Caco-2 (cell line): ENCODE data around the gene ATG10. TPM values are rescaled to one million over a fixed set of nuclear protein-coding genes. Genes with fewer than 3 reads are reported as not detected.

Source experiments
- BruUV-seq: library from RNA; stranded (reverse); fragments of 400-500 nt; replicated peaks from 2 replicates; lab custom pipeline; 2021; lab: Mats Ljungman, UMichigan
- CTCF ChIA-PET: fragments of 300-600 bp; sonication (Branson Sonifier 250); formaldehyde crosslinking; loops from one replicate; lab custom pipeline; 2022; ENCODE audit warnings: antibody characterized with exemption; lab: Charles Lee
- POLR2A ChIA-PET: fragments of 300-600 bp; sonication (Branson Sonifier 250); formaldehyde crosslinking; loops from one replicate; lab custom pipeline; 2022; ENCODE audit warnings: antibody characterized with exemption; lab: Charles Lee
- DNase-seq, 2 experiments: peaks; one replicate each; pipeline versions ENCODE4 v3.0.0 to v3.0.0-alpha.2; 2020 to 2022
- H3K27me3 ChIP-seq: replicated peaks from 2 replicates; pipeline ENCODE4 v1.6.0; 2011; ENCODE audit warnings: low read length; ENCODE audit not compliant: control insufficient read depth, insufficient read depth
- H3K36me3 ChIP-seq: 2 replicates; pipeline ENCODE4 v1.5.1; 2011; ENCODE audit warnings: low read length; ENCODE audit not compliant: control insufficient read depth, insufficient read depth
- H3K4me1 ChIP-seq: fragments of 250-450 bp; sonication (Bioruptor Pico); 2 replicates; pipeline ENCODE4 v1.5.1; 2020; ENCODE audit warnings: mild to moderate bottlenecking
- H3K4me3 ChIP-seq: 2 replicates; pipeline ENCODE4 v1.5.1; 2011; ENCODE audit warnings: low read depth, mild to moderate bottlenecking, control low read depth, low read length
- H3K9me3 ChIP-seq: fragments of 250-450 bp; sonication (Bioruptor Pico); 2 replicates; pipeline ENCODE4 v1.5.1; 2020; ENCODE audit warnings: mild to moderate bottlenecking, moderate library complexity
- H3K27ac Mint-ChIP-seq: one replicate; pipeline ENCODE4 v1.8.0; 2022; ENCODE audit warnings: mixed read lengths; ENCODE audit not compliant: unreplicated experiment
- H3K27me3 Mint-ChIP-seq: one replicate; pipeline ENCODE4 v1.8.0; 2022; ENCODE audit warnings: mixed read lengths; ENCODE audit not compliant: insufficient read depth, unreplicated experiment
- H3K36me3 Mint-ChIP-seq: one replicate; pipeline ENCODE4 v1.8.0; 2022; ENCODE audit warnings: mild to moderate bottlenecking, mixed read lengths; ENCODE audit not compliant: insufficient read depth, unreplicated experiment
- H3K4me1 Mint-ChIP-seq: one replicate; pipeline ENCODE4 v1.8.0; 2022; ENCODE audit warnings: low read depth, mixed read lengths; ENCODE audit not compliant: unreplicated experiment
- H3K4me3 Mint-ChIP-seq: one replicate; pipeline ENCODE4 v1.8.0; 2022; ENCODE audit warnings: mild to moderate bottlenecking, moderate library complexity, mixed read lengths; ENCODE audit not compliant: unreplicated experiment
- H3K9me3 Mint-ChIP-seq: one replicate; pipeline ENCODE4 v1.8.0; 2022; ENCODE audit warnings: mixed read lengths; ENCODE audit not compliant: unreplicated experiment
- intact Hi-C: fragments of 100-400 bp; cut with micrococcal nuclease; formaldehyde crosslinking; loops from one replicate; pipeline ENCODE4 v1.10.0; 2022; ENCODE audit not compliant: unreplicated experiment
- total RNA-seq: library from RNA; stranded (reverse); gene quantifications from 2 replicates; pipeline ENCODE4 v1.2.3, GENCODE V29; 2022
- TF ChIP-seq, protein P1 (sequence below), 2 experiments: fragments of 200-600 bp in 1 of 2; IDR thresholded peaks; 1 replicate in 1 of 2; 2 replicates in 1 of 2; pipeline versions ENCODE4 v1.5.1 to v1.8.0; 2011 to 2022; ENCODE audit warnings: antibody characterized with exemption in 1 of 2, control low read depth in 1 of 2, inconsistent platforms in 1 of 2, low read depth in 1 of 2, low read length in 1 of 2, mild to moderate bottlenecking in 1 of 2, moderate library complexity in 1 of 2; ENCODE audit not compliant: insufficient read depth in 1 of 2, severe bottlenecking in 1 of 2, unreplicated experiment in 1 of 2

The ATG10 gene
- total RNA-seq, 1 experiment from 2014 or later, result 5.8 TPM

DNA sequence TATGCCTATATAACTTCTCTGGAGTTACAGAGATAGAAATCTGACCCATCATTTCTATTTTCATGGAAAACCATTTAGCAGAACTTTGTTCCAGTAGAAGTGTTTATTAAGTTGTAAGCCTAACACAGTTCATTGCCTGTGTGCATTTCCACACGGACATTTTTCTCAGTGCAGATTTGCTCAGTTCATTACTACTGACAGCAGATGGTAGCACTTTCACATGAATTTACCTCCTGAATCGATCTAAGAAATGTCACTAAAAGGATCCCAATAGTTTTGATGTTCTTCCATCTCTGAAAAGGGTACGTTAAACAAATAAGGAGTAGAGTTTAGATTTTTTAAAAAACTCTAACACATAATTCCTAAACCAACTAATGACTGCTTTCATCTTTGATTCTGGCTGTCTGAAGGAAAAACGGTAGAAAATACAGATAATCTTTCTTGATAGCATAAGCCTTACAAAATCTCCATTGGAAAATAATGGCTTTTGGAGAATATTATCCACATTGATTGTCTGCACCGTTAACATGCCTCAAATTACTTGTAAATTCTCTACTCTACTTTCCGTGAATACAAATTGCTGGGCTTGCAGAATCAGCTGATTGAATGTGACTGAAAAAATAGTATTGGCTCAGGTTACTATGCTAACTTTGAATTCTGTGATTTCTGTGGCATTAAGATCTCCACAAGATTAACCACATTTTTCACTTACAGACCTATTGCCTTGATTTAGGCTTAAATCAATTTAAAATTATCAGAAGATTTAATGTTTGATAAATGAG, 273.2 kb downstream of the ATG10 start:
- no peak for DNase-seq
- CTCF ChIA-PET, result no interaction called here
- intact Hi-C loops, result no loop called here

DNA sequence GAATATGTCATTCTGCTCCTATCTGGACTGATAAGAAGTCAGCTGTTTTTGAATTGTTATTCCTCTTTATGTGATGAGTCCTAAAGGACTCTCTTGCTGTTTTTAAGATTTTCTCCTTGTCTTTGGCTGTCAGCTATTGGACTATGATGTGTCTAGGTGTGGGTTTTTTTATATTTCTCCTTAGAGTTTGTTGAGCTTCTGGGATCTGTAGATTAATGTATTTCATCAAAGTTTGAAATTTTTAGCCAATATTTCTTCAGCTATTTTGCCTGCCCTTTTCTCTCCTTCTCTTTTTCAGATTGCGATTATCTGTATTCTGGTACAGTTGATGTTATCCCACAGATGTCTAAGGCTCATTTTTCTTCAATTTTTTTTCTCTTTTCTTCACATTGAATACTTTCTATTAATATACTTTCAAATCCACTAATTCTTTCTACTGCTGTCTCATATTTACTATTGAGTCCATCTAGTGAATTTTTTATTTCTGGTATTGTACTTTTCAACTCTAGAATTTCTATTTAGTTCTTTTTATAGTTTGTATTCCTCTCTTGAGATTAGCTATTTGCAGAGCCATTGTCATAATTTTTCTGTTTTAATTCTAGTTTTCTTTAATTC, 275.2 kb downstream of the ATG10 start:
- Histone ChIP-seq H3K27me3 (no peaks in the 10 kb centered on the region), H3K9me3 (no peaks in the 10 kb centered on the region; the same call in 1 of the 2 replicates), H3K36me3 (no peaks in the 10 kb centered on the region), H3K4me1 (no peaks in the 10 kb centered on the region), H3K4me3 (no peak overlapping the region)
- Mint-ChIP-seq H3K4me1 (no peaks in the 10 kb centered on the region), H3K27ac (no peak overlapping the region), H3K36me3 (no peaks in the 10 kb centered on the region), H3K27me3 (no peaks in the 10 kb centered on the region), H3K4me3 (no peak overlapping the region), H3K9me3 (peaks cover 17% of the 10 kb centered on the region)
- intact Hi-C loops, result no loop called here
- ChIA-PET POLR2A (no interaction called here), CTCF (interaction anchor here (1.2 kb wide), 1 partner anchor 12 kb away, joined by 5 read pairs; no protein-coding TSS in a partner anchor)
- BruUV-seq, result no TSS peak
- TF ChIP-seq, protein P1, sequence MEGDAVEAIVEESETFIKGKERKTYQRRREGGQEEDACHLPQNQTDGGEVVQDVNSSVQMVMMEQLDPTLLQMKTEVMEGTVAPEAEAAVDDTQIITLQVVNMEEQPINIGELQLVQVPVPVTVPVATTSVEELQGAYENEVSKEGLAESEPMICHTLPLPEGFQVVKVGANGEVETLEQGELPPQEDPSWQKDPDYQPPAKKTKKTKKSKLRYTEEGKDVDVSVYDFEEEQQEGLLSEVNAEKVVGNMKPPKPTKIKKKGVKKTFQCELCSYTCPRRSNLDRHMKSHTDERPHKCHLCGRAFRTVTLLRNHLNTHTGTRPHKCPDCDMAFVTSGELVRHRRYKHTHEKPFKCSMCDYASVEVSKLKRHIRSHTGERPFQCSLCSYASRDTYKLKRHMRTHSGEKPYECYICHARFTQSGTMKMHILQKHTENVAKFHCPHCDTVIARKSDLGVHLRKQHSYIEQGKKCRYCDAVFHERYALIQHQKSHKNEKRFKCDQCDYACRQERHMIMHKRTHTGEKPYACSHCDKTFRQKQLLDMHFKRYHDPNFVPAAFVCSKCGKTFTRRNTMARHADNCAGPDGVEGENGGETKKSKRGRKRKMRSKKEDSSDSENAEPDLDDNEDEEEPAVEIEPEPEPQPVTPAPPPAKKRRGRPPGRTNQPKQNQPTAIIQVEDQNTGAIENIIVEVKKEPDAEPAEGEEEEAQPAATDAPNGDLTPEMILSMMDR (IDR thresholded peaks at IDR 0.05; ENCODE audit: insufficient read depth in 1 of 2, low read depth in 1 of 2, low read length in 1 of 2, severe bottlenecking in 1 of 2, unreplicated experiment in 1 of 2), result no peak
- DNase-seq, result no peak

More for the DNA sequence above, 273.2 kb downstream of the ATG10 start:
- Histone ChIP-seq H3K9me3 (no peaks in the 10 kb centered on the region; the same call in 1 of the 2 replicates), H3K27me3 (no peaks in the 10 kb centered on the region), H3K4me1 (no peaks in the 10 kb centered on the region), H3K36me3 (no peaks in the 10 kb centered on the region), H3K4me3 (no peak overlapping the region)
- Mint-ChIP-seq H3K27ac (no peak overlapping the region), H3K4me3 (no peak overlapping the region), H3K4me1 (no peaks in the 10 kb centered on the region), H3K27me3 (no peaks in the 10 kb centered on the region), H3K9me3 (peaks cover 17% of the 10 kb centered on the region), H3K36me3 (no peaks in the 10 kb centered on the region)
- no TSS peak for BruUV-seq
- POLR2A ChIA-PET, result no interaction called here
- TF ChIP-seq, protein P1 (IDR thresholded peaks at IDR 0.05; ENCODE audit: insufficient read depth in 1 of 2, low read depth in 1 of 2, low read length in 1 of 2, severe bottlenecking in 1 of 2, unreplicated experiment in 1 of 2), result no peak

DNA sequence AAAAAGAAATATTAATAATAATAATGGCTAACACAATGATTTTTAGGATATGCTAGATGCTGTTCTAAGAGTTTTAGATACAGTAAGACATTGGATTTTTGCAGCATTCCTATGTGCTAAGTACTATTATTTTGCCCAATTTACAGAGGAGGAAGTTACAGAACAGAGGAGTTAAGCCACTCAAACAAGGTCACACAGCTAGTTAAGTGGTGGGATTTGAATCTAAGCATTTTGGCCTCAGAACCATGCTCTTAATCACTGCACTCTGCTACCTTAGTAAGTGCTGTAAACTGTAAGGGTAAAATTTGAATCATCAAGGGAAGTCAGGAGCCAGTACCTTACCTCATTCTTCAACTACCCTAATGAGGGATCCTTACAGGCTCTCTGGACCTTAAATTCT, 280.9 kb downstream of the ATG10 start:
- H3K4me3 ChIP-seq, result no peak overlapping the region
- no peak for DNase-seq
- no TSS peak for BruUV-seq
- H3K27ac Mint-ChIP-seq, result no peak overlapping the region
- no peaks in the 10 kb centered on the region for H3K36me3 ChIP-seq
- no peaks in the 10 kb centered on the region for H3K27me3 Mint-ChIP-seq
- H3K27me3 ChIP-seq, result no peaks in the 10 kb centered on the region
- H3K9me3 Mint-ChIP-seq, result peaks cover 5% of the 10 kb centered on the region
- H3K4me3 Mint-ChIP-seq, result no peak overlapping the region
- no peaks in the 10 kb centered on the region for H3K36me3 Mint-ChIP-seq
- intact Hi-C loops, result no loop called here
- no peaks in the 10 kb centered on the region for H3K4me1 Mint-ChIP-seq
- POLR2A ChIA-PET, result no interaction called here
- no peaks in the 10 kb centered on the region for H3K9me3 ChIP-seq
- TF ChIP-seq, protein P1 (IDR thresholded peaks at IDR 0.05; ENCODE audit: insufficient read depth in 1 of 2, low read depth in 1 of 2, low read length in 1 of 2, severe bottlenecking in 1 of 2, unreplicated experiment in 1 of 2), result no peak
- H3K4me1 ChIP-seq, result no peaks in the 10 kb centered on the region
- CTCF ChIA-PET, result no interaction called here
